Loucy (cell line): Measurements from ENCODE around the gene RANBP3.

Experiments
- EZH2phosphoT487 ChIP-seq: fragments of 200-600 bp; IDR thresholded peaks from 2 replicates; pipeline ENCODE4 v1.6.1; 2018; ENCODE audit warnings: antibody characterized with exemption, mild to moderate bottlenecking, moderate library complexity, borderline replicate concordance
- TF ChIP-seq, protein P1 (sequence below): fragments of 200-600 bp; sonication (generic); conservative IDR thresholded peaks from 2 replicates; pipeline ENCODE4 v1.5.1; 2014; ENCODE audit warnings: mild to moderate bottlenecking, antibody characterized with exemption, low read length

DNA sequence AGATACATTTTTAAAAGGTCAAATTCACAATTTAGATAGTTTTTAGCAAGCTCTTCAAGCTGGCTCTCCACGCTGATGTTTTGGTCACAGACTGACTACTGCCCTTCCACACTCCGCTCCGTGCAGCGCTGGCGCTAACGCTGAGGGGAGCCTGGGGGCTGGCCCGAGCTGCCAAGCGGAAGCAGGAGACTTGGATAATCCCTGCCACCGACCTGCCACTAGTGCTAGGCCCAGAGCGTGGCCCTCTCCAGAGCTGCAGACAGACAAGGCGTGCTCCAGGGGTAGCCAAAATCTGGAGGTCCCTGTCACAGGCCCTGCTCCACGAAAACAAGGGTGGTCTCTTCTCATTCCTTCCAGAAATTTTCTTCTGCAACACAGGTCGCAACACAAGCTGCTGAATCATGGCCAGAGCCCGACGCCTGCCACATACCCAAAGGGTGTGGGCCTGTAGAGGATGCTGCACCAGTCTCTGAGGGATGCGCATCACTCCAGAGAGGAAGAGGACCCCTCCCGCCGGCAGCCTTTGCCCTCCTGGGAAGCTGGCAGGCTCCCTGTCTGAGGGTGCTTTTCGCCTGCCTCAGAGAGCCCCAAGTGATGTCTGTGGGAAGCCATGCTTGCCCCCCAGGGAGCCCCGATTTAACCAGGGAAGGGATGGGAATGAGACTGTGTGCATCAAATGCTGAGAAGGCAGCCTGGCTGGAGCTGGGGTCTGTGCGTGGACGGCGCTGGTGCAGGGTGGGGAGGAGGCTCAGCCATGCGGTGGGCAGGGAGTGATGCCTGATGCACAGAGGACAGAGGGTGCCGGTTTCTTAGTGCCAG lies 42.3 kb downstream of the RANBP3 start:
- TF ChIP-seq, protein P1, sequence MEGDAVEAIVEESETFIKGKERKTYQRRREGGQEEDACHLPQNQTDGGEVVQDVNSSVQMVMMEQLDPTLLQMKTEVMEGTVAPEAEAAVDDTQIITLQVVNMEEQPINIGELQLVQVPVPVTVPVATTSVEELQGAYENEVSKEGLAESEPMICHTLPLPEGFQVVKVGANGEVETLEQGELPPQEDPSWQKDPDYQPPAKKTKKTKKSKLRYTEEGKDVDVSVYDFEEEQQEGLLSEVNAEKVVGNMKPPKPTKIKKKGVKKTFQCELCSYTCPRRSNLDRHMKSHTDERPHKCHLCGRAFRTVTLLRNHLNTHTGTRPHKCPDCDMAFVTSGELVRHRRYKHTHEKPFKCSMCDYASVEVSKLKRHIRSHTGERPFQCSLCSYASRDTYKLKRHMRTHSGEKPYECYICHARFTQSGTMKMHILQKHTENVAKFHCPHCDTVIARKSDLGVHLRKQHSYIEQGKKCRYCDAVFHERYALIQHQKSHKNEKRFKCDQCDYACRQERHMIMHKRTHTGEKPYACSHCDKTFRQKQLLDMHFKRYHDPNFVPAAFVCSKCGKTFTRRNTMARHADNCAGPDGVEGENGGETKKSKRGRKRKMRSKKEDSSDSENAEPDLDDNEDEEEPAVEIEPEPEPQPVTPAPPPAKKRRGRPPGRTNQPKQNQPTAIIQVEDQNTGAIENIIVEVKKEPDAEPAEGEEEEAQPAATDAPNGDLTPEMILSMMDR = no peak
- no peak for TF ChIP-seq EZH2phosphoT487
